ENCODE measurements around the gene EXOC1. TPM values are rescaled to one million over a fixed set of nuclear protein-coding genes. Genes with fewer than 3 reads are reported as not detected.
A peak's percentile ranks its signal among the peaks of the same experiment; 100 is the strongest.

EXOC1 gene
- total RNA-seq, 1 experiment from 2014 or later: 12.0 TPM

GRCh38 chr4:55849724-55850123, 3.7 kb upstream of the EXOC1 start:
- intact Hi-C loops (cut with micrococcal nuclease; ENCODE audit: unreplicated experiment): no loop called here
- no peaks in the 10 kb centered on the region for H3K36me3 ChIP-seq (ENCODE audit: insufficient read depth, low read length, poor library complexity, severe bottlenecking)
- DNase-seq (ENCODE audit: low spot score): no peak
- no peaks in the 10 kb centered on the region for H3K4me1 ChIP-seq (ENCODE audit: insufficient read depth, low read length, poor library complexity, severe bottlenecking)
- no peak overlapping the region for H3K4me3 ChIP-seq (ENCODE audit: low read depth, low read length, poor library complexity, severe bottlenecking)
- H3K9me3 ChIP-seq (ENCODE audit: low read depth, low read length, poor library complexity, severe bottlenecking): no peaks in the 10 kb centered on the region
- no peak overlapping the region for H3K27ac ChIP-seq (ENCODE audit: low read depth, low read length, poor library complexity, severe bottlenecking)
- BruUV-seq (replicated peaks): no TSS peak
- ChIA-PET CTCF (no interaction called here), POLR2A (ENCODE audit: low non-redundant PET) (no interaction called here)
- no peak for TF ChIP-seq EZH2 (IDR thresholded peaks at IDR 0.05; ENCODE audit: borderline replicate concordance, low read depth, low read length, poor library complexity, severe bottlenecking)
- TF ChIP-seq, protein P1, sequence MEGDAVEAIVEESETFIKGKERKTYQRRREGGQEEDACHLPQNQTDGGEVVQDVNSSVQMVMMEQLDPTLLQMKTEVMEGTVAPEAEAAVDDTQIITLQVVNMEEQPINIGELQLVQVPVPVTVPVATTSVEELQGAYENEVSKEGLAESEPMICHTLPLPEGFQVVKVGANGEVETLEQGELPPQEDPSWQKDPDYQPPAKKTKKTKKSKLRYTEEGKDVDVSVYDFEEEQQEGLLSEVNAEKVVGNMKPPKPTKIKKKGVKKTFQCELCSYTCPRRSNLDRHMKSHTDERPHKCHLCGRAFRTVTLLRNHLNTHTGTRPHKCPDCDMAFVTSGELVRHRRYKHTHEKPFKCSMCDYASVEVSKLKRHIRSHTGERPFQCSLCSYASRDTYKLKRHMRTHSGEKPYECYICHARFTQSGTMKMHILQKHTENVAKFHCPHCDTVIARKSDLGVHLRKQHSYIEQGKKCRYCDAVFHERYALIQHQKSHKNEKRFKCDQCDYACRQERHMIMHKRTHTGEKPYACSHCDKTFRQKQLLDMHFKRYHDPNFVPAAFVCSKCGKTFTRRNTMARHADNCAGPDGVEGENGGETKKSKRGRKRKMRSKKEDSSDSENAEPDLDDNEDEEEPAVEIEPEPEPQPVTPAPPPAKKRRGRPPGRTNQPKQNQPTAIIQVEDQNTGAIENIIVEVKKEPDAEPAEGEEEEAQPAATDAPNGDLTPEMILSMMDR (conservative IDR thresholded peaks at IDR 0.05; ENCODE audit: low read depth, low read length): no peak
- H3K27me3 ChIP-seq (replicated peaks; ENCODE audit: insufficient read depth, low read depth, low read length, poor library complexity): no peaks in the 10 kb centered on the region

- TF ChIP-seq, protein P1 (conservative IDR thresholded peaks at IDR 0.05; ENCODE audit: low read depth, low read length): no peak
- no peak for TF ChIP-seq EZH2 (IDR thresholded peaks at IDR 0.05; ENCODE audit: borderline replicate concordance, low read depth, low read length, poor library complexity, severe bottlenecking)
- Histone ChIP-seq H3K9me3 (ENCODE audit: low read depth, low read length, poor library complexity, severe bottlenecking) (no peaks in the 10 kb centered on the region), H3K36me3 (ENCODE audit: insufficient read depth, low read length, poor library complexity, severe bottlenecking) (no peaks in the 10 kb centered on the region), H3K27ac (ENCODE audit: low read depth, low read length, poor library complexity, severe bottlenecking) (no peak overlapping the region), H3K4me1 (ENCODE audit: insufficient read depth, low read length, poor library complexity, severe bottlenecking) (no peaks in the 10 kb centered on the region), H3K27me3 (replicated peaks; ENCODE audit: insufficient read depth, low read depth, low read length, poor library complexity) (no peaks in the 10 kb centered on the region), H3K4me3 (ENCODE audit: low read depth, low read length, poor library complexity, severe bottlenecking) (no peak overlapping the region)
- POLR2A ChIA-PET (ENCODE audit: low non-redundant PET): no interaction called here
- intact Hi-C loops (cut with micrococcal nuclease; ENCODE audit: unreplicated experiment): no loop called here
- BruUV-seq (replicated peaks): no TSS peak
- no peak for DNase-seq (ENCODE audit: low spot score)
- CTCF ChIA-PET: no interaction called here
Observed at GRCh38 chr4:55851885-55852284, 1.6 kb upstream of the EXOC1 start.

DNA sequence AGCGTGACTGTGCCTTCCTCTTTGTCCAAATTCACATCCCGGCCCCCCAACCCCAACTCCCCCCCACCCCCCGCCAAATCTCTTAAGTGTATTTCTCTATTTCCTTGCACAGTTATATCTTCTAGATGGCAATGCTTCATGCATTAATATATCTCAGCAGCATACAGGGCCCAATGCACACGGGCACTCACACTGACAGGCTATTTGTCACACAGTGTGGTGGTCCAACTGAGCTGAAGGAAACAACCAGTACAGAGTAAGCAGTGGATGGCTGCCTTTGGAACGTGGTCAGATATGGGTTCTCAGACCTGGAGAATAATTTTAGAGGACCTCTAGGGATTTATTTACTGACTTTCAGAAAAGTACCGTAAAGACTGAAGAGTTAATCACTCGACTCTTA, 681 bp downstream of the EXOC1 start:
- Histone ChIP-seq H3K36me3 (ENCODE audit: insufficient read depth, low read length, poor library complexity, severe bottlenecking) (no peaks in the 10 kb centered on the region), H3K9me3 (ENCODE audit: low read depth, low read length, poor library complexity, severe bottlenecking) (no peaks in the 10 kb centered on the region), H3K27me3 (replicated peaks; ENCODE audit: insufficient read depth, low read depth, low read length, poor library complexity) (no peaks in the 10 kb centered on the region), H3K27ac (ENCODE audit: low read depth, low read length, poor library complexity, severe bottlenecking) (peak overlapping the region; percentile 71), H3K4me1 (ENCODE audit: insufficient read depth, low read length, poor library complexity, severe bottlenecking) (no peaks in the 10 kb centered on the region), H3K4me3 (ENCODE audit: low read depth, low read length, poor library complexity, severe bottlenecking) (peak overlapping the region; percentile 85)
- TF ChIP-seq EZH2 (IDR thresholded peaks at IDR 0.05; ENCODE audit: borderline replicate concordance, low read depth, low read length, poor library complexity, severe bottlenecking): no peak
- TF ChIP-seq, protein P1 (conservative IDR thresholded peaks at IDR 0.05; ENCODE audit: low read depth, low read length): no peak
- ChIA-PET CTCF (no interaction called here), POLR2A (ENCODE audit: low non-redundant PET) (no interaction called here)
- intact Hi-C loops (cut with micrococcal nuclease; ENCODE audit: unreplicated experiment): no loop called here
- no TSS peak for BruUV-seq (replicated peaks)
- no peak for DNase-seq (ENCODE audit: low spot score)

Measured in A673 (cell line).